Suprapubic skin (tissue), 4 donors: Measurements from ENCODE around the gene PDE9A.

Experiments used
- EP300 ChIP-seq: sonication (generic); formaldehyde crosslinking; IDR thresholded peaks from one replicate; pipeline ENCODE4 v1.6.1; 2017; ENCODE audit warnings: antibody characterized with exemption
- POLR2A ChIP-seq, 2 donors: fragments of 450-650 bp; IDR thresholded peaks; one replicate each; pipeline ENCODE4 v1.6.1; 2017; ENCODE audit warnings: antibody characterized with exemption in 2 of 2, mild to moderate bottlenecking in 2 of 2, moderate library complexity in 2 of 2
- POLR2AphosphoS5 ChIP-seq, 3 donors: sonication (generic); formaldehyde crosslinking; IDR thresholded peaks; one replicate each; pipeline ENCODE4 v1.6.1; 2017; ENCODE audit warnings: antibody characterized with exemption in 3 of 3
- TF ChIP-seq, protein P1 (sequence below), 2 donors: fragments of 200-600 bp in 1 of 2; fragments of 450-650 bp in 1 of 2; sonication (generic) in 1 of 2; IDR thresholded peaks; one replicate each; pipeline ENCODE4 v1.5.1; 2016 to 2019; ENCODE audit warnings: antibody characterized with exemption in 2 of 2, mild to moderate bottlenecking in 1 of 2, moderate library complexity in 1 of 2

DNA sequence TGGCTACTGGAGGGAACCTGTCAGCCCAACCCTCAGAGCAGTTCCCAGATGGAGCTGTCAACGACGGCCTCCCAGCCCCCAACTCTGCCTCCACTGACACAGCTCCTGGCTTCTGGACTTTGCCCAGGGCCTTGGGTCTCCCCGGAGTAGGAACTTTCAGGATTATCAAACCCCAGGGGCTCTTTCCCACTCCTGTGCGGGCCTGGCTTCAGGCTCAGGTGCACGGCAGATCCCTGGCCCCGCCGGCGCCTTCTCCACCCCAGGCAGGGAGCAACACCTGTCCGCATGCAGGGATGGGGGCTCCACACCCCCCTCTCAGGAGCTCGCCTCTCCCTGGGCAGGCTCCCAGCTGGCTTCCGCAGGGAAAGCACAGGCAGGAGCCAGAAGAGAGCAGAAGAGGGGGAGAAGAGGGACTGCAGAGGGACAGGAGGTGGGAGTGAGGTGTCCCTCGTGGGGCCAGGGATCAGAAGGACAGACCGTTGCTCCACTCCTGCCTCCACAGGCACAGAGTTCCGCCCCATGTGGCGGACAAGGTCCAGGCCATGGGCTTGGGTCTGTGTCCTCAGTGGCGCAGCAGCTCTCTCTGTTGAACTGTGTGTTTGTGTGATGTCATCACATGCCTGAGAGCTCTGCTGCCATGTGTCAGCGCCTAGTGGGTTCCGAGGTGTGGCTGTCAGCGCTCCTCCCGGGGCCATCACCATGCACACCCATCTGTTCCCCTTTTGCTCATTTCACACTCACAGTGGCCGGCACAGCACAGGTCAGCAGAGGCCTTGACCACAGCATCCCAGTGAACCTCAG lies 107.7 kb downstream of the PDE9A start:
- TF ChIP-seq, protein P1, sequence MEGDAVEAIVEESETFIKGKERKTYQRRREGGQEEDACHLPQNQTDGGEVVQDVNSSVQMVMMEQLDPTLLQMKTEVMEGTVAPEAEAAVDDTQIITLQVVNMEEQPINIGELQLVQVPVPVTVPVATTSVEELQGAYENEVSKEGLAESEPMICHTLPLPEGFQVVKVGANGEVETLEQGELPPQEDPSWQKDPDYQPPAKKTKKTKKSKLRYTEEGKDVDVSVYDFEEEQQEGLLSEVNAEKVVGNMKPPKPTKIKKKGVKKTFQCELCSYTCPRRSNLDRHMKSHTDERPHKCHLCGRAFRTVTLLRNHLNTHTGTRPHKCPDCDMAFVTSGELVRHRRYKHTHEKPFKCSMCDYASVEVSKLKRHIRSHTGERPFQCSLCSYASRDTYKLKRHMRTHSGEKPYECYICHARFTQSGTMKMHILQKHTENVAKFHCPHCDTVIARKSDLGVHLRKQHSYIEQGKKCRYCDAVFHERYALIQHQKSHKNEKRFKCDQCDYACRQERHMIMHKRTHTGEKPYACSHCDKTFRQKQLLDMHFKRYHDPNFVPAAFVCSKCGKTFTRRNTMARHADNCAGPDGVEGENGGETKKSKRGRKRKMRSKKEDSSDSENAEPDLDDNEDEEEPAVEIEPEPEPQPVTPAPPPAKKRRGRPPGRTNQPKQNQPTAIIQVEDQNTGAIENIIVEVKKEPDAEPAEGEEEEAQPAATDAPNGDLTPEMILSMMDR (IDR thresholded peaks at IDR 0.05) = no peak
- no peak for TF ChIP-seq POLR2A (IDR thresholded peaks at IDR 0.05)
- no peak for TF ChIP-seq POLR2AphosphoS5 (IDR thresholded peaks at IDR 0.05)
- no peak for TF ChIP-seq EP300
